Stimulated activated effector memory CD8-positive, alpha-beta T cell treated with anti-CD3 and anti-CD28 coated beads, Interleukin-12 subunit alpha, Interleukin-12 subunit beta, amount 100 ng/mL, for 72 hours (primary cell): ENCODE results near the gene KRT2.
A peak's percentile ranks its signal among the peaks of the same experiment; 100 is the strongest.

ENCODE experiments used
- ATAC-seq: fragments of 150-1000 bp; cut with Tn5 transposase; 2 replicates; pipeline ENCODE4 v1.10.0; 2021
- DNase-seq, 2 donors: peaks; one replicate each; pipeline ENCODE4 v3.0.0; 2021 to 2022; ENCODE audit warnings: low spot score in 2 of 2
- H3K27ac Mint-ChIP-seq: one replicate; pipeline ENCODE4 v1.8.0; 2022; ENCODE audit warnings: mild to moderate bottlenecking, mixed read lengths
- H3K36me3 Mint-ChIP-seq: one replicate; pipeline ENCODE4 v1.8.0; 2022; ENCODE audit warnings: mild to moderate bottlenecking, mixed read lengths
- H3K4me1 Mint-ChIP-seq: one replicate; pipeline ENCODE4 v1.8.0; 2022; ENCODE audit warnings: mixed read lengths
- H3K4me3 Mint-ChIP-seq: one replicate; pipeline ENCODE4 v1.8.0; 2022; ENCODE audit warnings: mild to moderate bottlenecking, mixed read lengths
- H3K9me3 Mint-ChIP-seq: one replicate; pipeline ENCODE4 v1.8.0; 2022; ENCODE audit warnings: mixed read lengths

KRT2 gene

GRCh38 chr12:52645982-52646381 lies 6.0 kb downstream of the KRT2 start:
- Mint-ChIP-seq H3K36me3 (no peaks in the 10 kb centered on the region), H3K9me3 (no peaks in the 10 kb centered on the region), H3K27ac (peak overlapping the region; percentile 87), H3K4me3 (peak overlapping the region; percentile 8), H3K4me1 (peaks cover 63% of the 10 kb centered on the region)
- ATAC-seq (no peak), DNase-seq (peak in 1 of 2 donors; percentile 42)

- Mint-ChIP-seq H3K4me1 (peaks cover 63% of the 10 kb centered on the region), H3K27ac (peak overlapping the region; percentile 87), H3K9me3 (no peaks in the 10 kb centered on the region), H3K4me3 (no peak overlapping the region), H3K36me3 (no peaks in the 10 kb centered on the region)
- peak; percentile 91 for ATAC-seq
- DNase-seq = peak in 1 of 2 donors; percentile 50
These were observed 6.8 kb downstream of the KRT2 start for GRCh38 chr12:52645120-52645761.

GRCh38 chr12:52644078-52644415 lies 8.0 kb downstream of the KRT2 start:
- no peak overlapping the region for H3K4me3 Mint-ChIP-seq
- peaks cover 57% of the 10 kb centered on the region for H3K4me1 Mint-ChIP-seq
- no peaks in the 10 kb centered on the region for H3K9me3 Mint-ChIP-seq
- peak overlapping the region; percentile 87 for H3K27ac Mint-ChIP-seq
- no peak for ATAC-seq
- H3K36me3 Mint-ChIP-seq = no peaks in the 10 kb centered on the region
- no peak for DNase-seq

- ATAC-seq (no peak), DNase-seq (peak in 1 of 2 donors; percentile 41)
- Mint-ChIP-seq H3K4me1 (peaks cover 51% of the 10 kb centered on the region), H3K36me3 (no peaks in the 10 kb centered on the region), H3K4me3 (no peak overlapping the region), H3K9me3 (no peaks in the 10 kb centered on the region), H3K27ac (no peak overlapping the region)
These were observed 8.6 kb downstream of the KRT2 start for GRCh38 chr12:52643233-52644077.

DNA sequence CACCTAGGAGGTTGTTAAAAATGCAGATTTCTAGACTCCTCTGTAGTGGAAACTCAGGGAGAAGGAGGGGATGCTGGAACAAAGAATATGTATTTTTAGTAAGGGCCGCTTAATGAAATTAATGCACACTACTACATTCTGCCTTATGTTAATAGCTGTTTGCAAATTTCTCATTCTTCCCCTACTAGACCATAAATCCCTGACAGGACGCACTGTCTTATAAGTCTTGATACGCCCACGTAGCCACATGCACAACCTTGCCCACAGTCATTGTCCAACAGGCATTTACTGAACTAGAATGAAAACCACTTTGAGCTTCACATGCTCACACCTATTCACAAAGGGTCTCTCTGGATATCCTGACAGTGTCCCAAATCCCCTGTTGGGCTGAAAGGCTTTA lies 10.5 kb downstream of the KRT2 start:
- H3K27ac Mint-ChIP-seq = no peak overlapping the region
- H3K36me3 Mint-ChIP-seq = no peaks in the 10 kb centered on the region
- DNase-seq (no peak), ATAC-seq (no peak)
- H3K9me3 Mint-ChIP-seq = no peaks in the 10 kb centered on the region
- H3K4me3 Mint-ChIP-seq = no peak overlapping the region
- H3K4me1 Mint-ChIP-seq = peaks cover 32% of the 10 kb centered on the region

DNA sequence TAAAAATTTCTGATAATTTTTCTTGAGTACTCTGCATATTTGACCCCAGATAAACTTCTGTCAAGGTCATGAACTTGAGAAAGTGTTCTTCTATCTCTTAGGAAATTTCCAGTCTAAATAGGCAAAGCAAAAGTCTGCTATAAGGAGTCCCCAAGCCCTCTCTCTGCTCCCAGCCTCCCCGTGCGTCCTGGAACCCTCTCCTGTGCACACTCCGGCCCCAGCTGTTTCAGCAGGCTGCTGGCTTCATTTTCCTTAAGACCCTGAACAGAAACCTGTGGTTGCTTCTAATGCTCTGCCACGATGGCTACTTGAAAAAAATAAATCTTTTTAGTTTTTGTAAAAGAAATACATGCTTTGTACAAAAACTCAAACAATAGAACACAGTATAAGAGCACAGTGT lies 14.7 kb downstream of the KRT2 start:
- H3K36me3 Mint-ChIP-seq = no peaks in the 10 kb centered on the region
- no peaks in the 10 kb centered on the region for H3K9me3 Mint-ChIP-seq
- H3K4me1 Mint-ChIP-seq = peaks cover 30% of the 10 kb centered on the region

GRCh38 chr12:52636592-52637258 lies 15.3 kb downstream of the KRT2 start:
- ATAC-seq (no peak), DNase-seq (peak in 1 of 2 donors; percentile 20)
- no peak overlapping the region for H3K27ac Mint-ChIP-seq
- H3K4me3 Mint-ChIP-seq = no peak overlapping the region
- H3K9me3 Mint-ChIP-seq = no peaks in the 10 kb centered on the region
- H3K36me3 Mint-ChIP-seq = no peaks in the 10 kb centered on the region
- peaks cover 26% of the 10 kb centered on the region for H3K4me1 Mint-ChIP-seq

More for the DNA sequence above, 14.7 kb downstream of the KRT2 start:
- Mint-ChIP-seq H3K4me3 (no peak overlapping the region), H3K27ac (no peak overlapping the region)
- DNase-seq = peak in 1 of 2 donors; percentile 1
- ATAC-seq = no peak

GRCh38 chr12:52636189-52636588 lies 15.8 kb downstream of the KRT2 start:
- ATAC-seq (no peak), DNase-seq (peak in 1 of 2 donors; percentile 40)
- Mint-ChIP-seq H3K4me1 (peaks cover 24% of the 10 kb centered on the region), H3K36me3 (no peaks in the 10 kb centered on the region), H3K4me3 (no peak overlapping the region), H3K27ac (no peak overlapping the region), H3K9me3 (no peaks in the 10 kb centered on the region)

GRCh38 chr12:52634266-52635056 lies 17.6 kb downstream of the KRT2 start:
- DNase-seq (peak in 1 of 2 donors; percentile 32), ATAC-seq (no peak)
- Mint-ChIP-seq H3K36me3 (no peaks in the 10 kb centered on the region), H3K27ac (no peak overlapping the region), H3K4me1 (peaks cover 37% of the 10 kb centered on the region), H3K9me3 (no peaks in the 10 kb centered on the region), H3K4me3 (no peak overlapping the region)

DNA sequence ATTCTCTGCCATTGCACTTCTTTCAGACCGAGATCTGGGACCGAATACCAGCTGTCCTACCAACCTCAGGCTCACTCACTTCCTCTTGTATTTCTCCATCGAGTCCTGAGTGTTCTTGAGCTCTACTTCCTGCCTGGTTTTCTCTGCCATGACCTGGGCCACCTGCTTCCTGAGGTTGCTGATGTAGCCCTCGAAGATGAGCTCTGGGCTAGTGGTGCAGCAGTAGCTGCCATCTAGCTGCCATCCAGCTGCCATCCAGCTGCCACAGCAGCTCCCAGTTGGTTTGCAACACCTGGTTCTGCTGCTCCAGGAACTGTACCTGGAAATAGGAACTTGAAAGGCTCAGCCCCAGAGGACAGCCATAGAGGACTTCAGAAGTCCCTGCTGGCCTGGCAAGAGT lies 18.6 kb downstream of the KRT2 start:
- Mint-ChIP-seq H3K4me3 (no peak overlapping the region), H3K36me3 (no peaks in the 10 kb centered on the region), H3K9me3 (no peaks in the 10 kb centered on the region), H3K4me1 (peaks cover 40% of the 10 kb centered on the region), H3K27ac (no peak overlapping the region)
- ATAC-seq (no peak), DNase-seq (peak in 1 of 2 donors; percentile 23)

- peaks cover 43% of the 10 kb centered on the region for H3K4me1 Mint-ChIP-seq
- H3K9me3 Mint-ChIP-seq = no peaks in the 10 kb centered on the region
- H3K27ac Mint-ChIP-seq = no peak overlapping the region
- H3K36me3 Mint-ChIP-seq = no peaks in the 10 kb centered on the region
- no peak for DNase-seq
- ATAC-seq = no peak
- no peak overlapping the region for H3K4me3 Mint-ChIP-seq
These were observed 19.4 kb downstream of the KRT2 start for GRCh38 chr12:52632656-52633055.

DNA sequence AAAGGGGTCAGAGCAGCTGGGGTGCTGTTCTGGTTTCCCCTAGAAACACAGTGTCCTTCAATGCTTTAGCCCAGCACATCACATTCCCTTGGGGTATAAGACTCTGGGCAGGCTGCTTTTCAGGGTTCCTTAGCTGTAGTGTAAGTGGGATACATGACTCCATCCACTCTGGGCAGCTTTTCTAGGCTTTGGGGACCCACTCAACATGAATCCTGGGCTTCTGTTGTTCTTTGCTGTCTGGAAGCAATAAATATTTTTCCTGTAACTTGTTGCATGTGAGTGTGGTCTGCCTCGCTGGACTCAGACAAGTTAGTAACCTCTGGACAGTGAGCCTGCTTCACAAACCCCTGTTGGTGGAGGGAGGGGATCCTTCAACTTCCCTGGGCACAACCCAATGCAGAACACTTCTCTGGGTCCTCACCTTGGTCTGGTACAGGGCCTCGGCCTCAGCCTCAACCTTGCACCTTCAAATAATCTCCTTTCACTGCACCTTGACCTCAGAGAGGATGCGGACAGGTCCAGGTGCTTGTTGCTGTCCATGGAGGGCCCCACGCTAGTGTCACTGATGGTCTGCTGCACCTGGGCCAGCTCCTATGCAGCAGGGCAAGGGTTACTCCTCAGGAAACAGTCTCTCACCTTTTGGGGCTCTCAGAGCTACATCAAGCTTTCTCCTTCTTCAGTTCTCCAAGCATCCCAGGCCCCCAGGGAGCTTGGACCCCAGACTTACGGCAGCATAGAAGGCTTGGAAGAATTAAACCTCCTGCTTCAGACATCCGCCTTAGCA lies 20.1 kb downstream of the KRT2 start:
- Mint-ChIP-seq H3K4me3 (no peak overlapping the region), H3K9me3 (no peaks in the 10 kb centered on the region), H3K27ac (no peak overlapping the region), H3K4me1 (peaks cover 43% of the 10 kb centered on the region), H3K36me3 (no peaks in the 10 kb centered on the region)
- DNase-seq = peak in 1 of 2 donors; percentile 40
- ATAC-seq = no peak

DNA sequence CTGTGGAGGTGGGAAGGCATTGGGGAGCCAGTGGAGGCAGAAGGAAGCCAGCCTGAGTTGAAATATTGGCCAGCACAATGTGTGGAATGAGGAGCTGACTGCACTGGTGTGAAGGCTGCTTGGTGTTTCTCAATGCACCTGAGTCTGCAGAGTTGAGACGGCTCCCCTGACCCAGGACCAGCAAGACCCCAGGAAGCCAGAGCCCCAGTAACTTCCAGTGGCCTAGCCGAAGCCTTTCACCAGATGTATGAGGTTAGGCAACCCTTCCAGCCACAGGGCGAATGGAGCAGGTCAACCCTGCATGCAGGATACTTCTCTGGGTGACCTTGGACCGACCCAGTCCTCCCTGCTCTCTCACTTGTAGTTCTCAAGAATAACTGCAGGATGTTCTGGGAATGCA lies 20.7 kb downstream of the KRT2 start:
- no peak overlapping the region for H3K27ac Mint-ChIP-seq
- DNase-seq (peak in 1 of 2 donors; percentile 40), ATAC-seq (no peak)
- no peaks in the 10 kb centered on the region for H3K36me3 Mint-ChIP-seq
- H3K9me3 Mint-ChIP-seq = no peaks in the 10 kb centered on the region
- no peak overlapping the region for H3K4me3 Mint-ChIP-seq
- H3K4me1 Mint-ChIP-seq = peaks cover 43% of the 10 kb centered on the region

DNA sequence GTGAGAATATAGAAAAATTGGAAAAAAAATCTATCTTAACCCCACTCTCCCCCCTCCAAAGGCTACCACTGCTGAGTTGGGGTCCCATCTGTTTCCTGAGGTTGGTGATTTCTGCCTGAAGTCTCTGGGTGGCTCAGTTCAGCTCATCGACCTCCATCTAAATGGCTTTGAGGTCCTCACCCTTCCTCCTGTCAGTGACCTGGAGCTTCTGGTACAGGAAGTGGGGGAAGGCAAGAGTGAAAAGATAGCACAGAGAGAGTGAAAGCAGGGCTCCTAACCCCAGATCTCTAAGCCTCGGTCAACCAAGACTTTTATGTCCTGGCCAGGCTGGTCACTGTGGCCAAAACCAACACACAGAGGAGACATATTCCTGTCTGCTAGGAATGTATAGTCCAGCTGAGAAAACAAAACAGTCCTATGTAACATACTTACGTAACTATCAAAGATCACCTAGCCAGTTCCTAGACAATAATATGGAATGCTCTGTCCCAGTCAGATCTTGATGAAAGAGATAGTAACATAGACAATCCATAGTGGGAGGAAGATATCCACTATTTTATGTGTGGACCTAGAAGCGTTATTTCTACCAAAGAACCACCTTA lies 21.3 kb downstream of the KRT2 start:
- no peak overlapping the region for H3K4me3 Mint-ChIP-seq
- ATAC-seq (no peak), DNase-seq (no peak)
- H3K27ac Mint-ChIP-seq = no peak overlapping the region
- peaks cover 43% of the 10 kb centered on the region for H3K4me1 Mint-ChIP-seq
- H3K9me3 Mint-ChIP-seq = no peaks in the 10 kb centered on the region
- H3K36me3 Mint-ChIP-seq = no peaks in the 10 kb centered on the region
